C4-2B (cell line): ENCODE data around the gene MIS18A.

Experiments
- H3K27ac ChIP-seq: fragments of 450-650 bp; 2 replicates; pipeline ENCODE4 v1.5.1; 2017
- CTCF ChIP-seq: fragments of 450-650 bp; conservative IDR thresholded peaks from 2 replicates; pipeline ENCODE4 v1.5.1; 2017; ENCODE audit warnings: mild to moderate bottlenecking
- ZFX ChIP-seq: fragments of 450-650 bp; IDR thresholded peaks from 2 replicates; pipeline ENCODE4 v1.6.1; 2017

MIS18A gene

GRCh38 chr21:32320059-32320458 is 41.2 kb upstream of the MIS18A start:
- TF ChIP-seq CTCF, result no peak
- no peak for TF ChIP-seq ZFX
- no peak overlapping the region for H3K27ac ChIP-seq

- H3K27ac ChIP-seq, result no peak overlapping the region
- TF ChIP-seq CTCF (no peak), ZFX (no peak)
Observed at GRCh38 chr21:32319012-32319411, 40.2 kb upstream of the MIS18A start.

GRCh38 chr21:32317726-32318125 is 38.9 kb upstream of the MIS18A start:
- no peak for TF ChIP-seq CTCF
- no peak for TF ChIP-seq ZFX
- no peak overlapping the region for H3K27ac ChIP-seq

GRCh38 chr21:32316361-32317215 is 37.7 kb upstream of the MIS18A start:
- H3K27ac ChIP-seq, result no peak overlapping the region
- TF ChIP-seq ZFX (no peak), CTCF (no peak)

GRCh38 chr21:32315511-32316281 is 36.8 kb upstream of the MIS18A start:
- no peak for TF ChIP-seq CTCF
- no peak for TF ChIP-seq ZFX
- no peak overlapping the region for H3K27ac ChIP-seq

GRCh38 chr21:32314806-32315205 is 36.0 kb upstream of the MIS18A start:
- TF ChIP-seq ZFX, result no peak
- TF ChIP-seq CTCF, result no peak

GRCh38 chr21:32312976-32313375 is 34.1 kb upstream of the MIS18A start:
- H3K27ac ChIP-seq, result no peak overlapping the region
- TF ChIP-seq CTCF (no peak), ZFX (no peak)

More at GRCh38 chr21:32314806-32315205, 36.0 kb upstream of the MIS18A start:
- H3K27ac ChIP-seq, result no peak overlapping the region
